GM19455 (cell line): Measurements from ENCODE around the gene CCDC116.
"Not testable (repeated sequence)": the region's sequence is repeated elsewhere in the genome, so short reads cannot be mapped to it uniquely, and the experiment has no call there.

Source experiments
- ATAC-seq: cut with Tn5 transposase; IDR thresholded peaks from one replicate; pipeline ENCODE4 v1.9.1; 2021; ENCODE audit not compliant: unreplicated experiment

The CCDC116 gene

GRCh38 chr22:21632237-21632895 is at the start of gene CCDC116:
Gene CCDC116 (plus strand): TSS chr22:21632760. CDS start chr22:21633182, 422 bp downstream.
- no peak for ATAC-seq

GRCh38 chr22:21582801-21583740 is 49.5 kb upstream of the CCDC116 start:
- ATAC-seq: no peak

- no peak for ATAC-seq
These were observed 47.2 kb upstream of the CCDC116 start for GRCh38 chr22:21585389-21585788.

- peak; percentile 90 for ATAC-seq
These were observed 44.6 kb upstream of the CCDC116 start for GRCh38 chr22:21587803-21588611.

GRCh38 chr22:21589396-21589795 is 43.2 kb upstream of the CCDC116 start:
- no peak for ATAC-seq

- no peak for ATAC-seq
These were observed 41.5 kb upstream of the CCDC116 start for GRCh38 chr22:21590809-21591641.

- no peak for ATAC-seq
These were observed 40.9 kb upstream of the CCDC116 start for GRCh38 chr22:21591695-21592094.

- ATAC-seq: no peak
These were observed 40.1 kb upstream of the CCDC116 start for GRCh38 chr22:21592422-21592821.

- ATAC-seq: no peak
These were observed 38.9 kb upstream of the CCDC116 start for GRCh38 chr22:21593406-21594232.

GRCh38 chr22:21594865-21595452 is 37.6 kb upstream of the CCDC116 start:
- no peak for ATAC-seq

GRCh38 chr22:21596356-21597135 is 36.0 kb upstream of the CCDC116 start:
- not testable (repeated sequence) for ATAC-seq

GRCh38 chr22:21598302-21598701 is 34.3 kb upstream of the CCDC116 start:
- no peak for ATAC-seq

GRCh38 chr22:21599053-21599893 is 33.3 kb upstream of the CCDC116 start:
- no peak for ATAC-seq

GRCh38 chr22:21602579-21602978 is 30.0 kb upstream of the CCDC116 start:
- no peak for ATAC-seq

- no peak for ATAC-seq
These were observed 28.6 kb upstream of the CCDC116 start for GRCh38 chr22:21603973-21604372.

GRCh38 chr22:21605887-21606564 is 26.5 kb upstream of the CCDC116 start:
- ATAC-seq: no peak

- no peak for ATAC-seq
These were observed 25.8 kb upstream of the CCDC116 start for GRCh38 chr22:21606775-21607174.
